ENCODE data around the gene MMP3. TPM values are rescaled to one million over a fixed set of nuclear protein-coding genes. Genes with fewer than 3 reads are reported as not detected.

Gene MMP3
- total and polyA plus RNA-seq, 2 experiments from 2014 or later = 0.68 TPM; not detected in 1

DNA sequence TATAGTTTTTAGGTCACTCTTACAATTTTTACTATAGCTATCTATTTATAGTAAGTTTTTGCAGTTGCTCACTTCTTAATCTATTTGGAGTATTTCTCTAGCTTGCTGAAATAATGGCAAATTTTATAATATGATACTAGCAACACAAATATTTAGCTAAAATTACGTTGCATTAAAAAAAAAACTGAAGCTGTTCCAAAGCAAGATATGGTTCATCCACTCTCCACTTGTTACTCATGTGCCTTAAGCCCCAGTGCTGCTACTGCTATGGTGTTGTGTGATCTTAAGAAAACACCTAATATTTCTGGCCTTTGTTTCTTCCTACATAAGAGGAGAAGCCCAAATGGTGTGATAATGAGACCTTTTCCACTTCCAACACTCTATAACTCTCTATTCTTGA, 479 bp downstream of the MMP3 start:
- TF ChIP-seq POLR2AphosphoS5 (IDR thresholded peaks at IDR 0.05; ENCODE audit: low read depth) (no peak), EZH2 (IDR thresholded peaks at IDR 0.05; ENCODE audit: low read depth, unreplicated experiment) (no peak), REST (IDR thresholded peaks at IDR 0.05; ENCODE audit: unreplicated experiment) (no peak)
- no peaks in the 10 kb centered on the region for H3K27me3 Mint-ChIP-seq (ENCODE audit: insufficient read depth, low read depth, poor library complexity)
- no peak overlapping the region for H3K27ac Mint-ChIP-seq
- H3K36me3 Mint-ChIP-seq (ENCODE audit: low read depth) = no peaks in the 10 kb centered on the region
- 0 out of 2 replicates have a peak, but pooled peaks cover 3% of the 10 kb centered on the region for H3K9me2 ChIP-seq (ENCODE audit: insufficient read depth)
- no peaks in the 10 kb centered on the region for H3K36me3 ChIP-seq (ENCODE audit: insufficient read depth)
- peak overlapping the region; percentile 77; the same call in 1 of the 2 replicates for H2AFZ ChIP-seq
- H3K79me2 ChIP-seq (replicated peaks; ENCODE audit: insufficient read depth) = no peaks in the 10 kb centered on the region
- H3K27me3 ChIP-seq (ENCODE audit: insufficient read depth) = no peaks in the 10 kb centered on the region
- H3K4me1 ChIP-seq (ENCODE audit: insufficient read depth) = no peaks in the 10 kb centered on the region
- no peak overlapping the region for H3K4me2 ChIP-seq
- H3K9me3 Mint-ChIP-seq = no peaks in the 10 kb centered on the region
- peaks cover 8% of the 10 kb centered on the region; the same call in 2 of the 3 replicates for H3K4me1 Mint-ChIP-seq
- no peak overlapping the region for H3K4me3 Mint-ChIP-seq
- no peaks in the 10 kb centered on the region for H4K20me1 ChIP-seq (replicated peaks; ENCODE audit: insufficient read depth)
- no peaks in the 10 kb centered on the region for H3F3A ChIP-seq (replicated peaks; ENCODE audit: low read depth)
- DNase-seq (ENCODE audit: low spot score) (no peak), ATAC-seq (no peak)
- no peak overlapping the region for H3K4me3 ChIP-seq
- H3K27ac ChIP-seq (ENCODE audit: low read depth) = no peak overlapping the region

DNA sequence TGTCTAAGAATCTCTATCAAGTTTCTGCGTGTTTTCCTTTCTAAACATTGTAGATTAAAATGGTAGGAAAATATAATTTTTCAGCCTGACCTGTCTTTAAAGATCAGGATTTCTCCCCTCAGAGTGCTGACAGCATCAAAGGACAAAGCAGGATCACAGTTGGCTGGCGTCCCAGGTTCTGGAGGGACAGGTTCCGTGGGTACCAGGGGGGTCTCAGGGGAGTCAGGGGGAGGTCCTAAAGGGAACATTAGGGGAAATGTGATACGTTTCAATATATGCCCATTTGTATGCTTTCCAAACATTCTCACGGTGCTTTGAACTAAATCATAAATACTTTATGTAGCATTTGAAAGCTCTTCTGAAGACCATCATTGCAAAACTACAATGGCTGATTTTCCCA, 3.4 kb downstream of the MMP3 start:
- DNase-seq (ENCODE audit: low spot score) = no peak
- H3K27ac ChIP-seq (ENCODE audit: low read depth) = no peak overlapping the region
- H3K4me3 ChIP-seq = no peak overlapping the region
- no peaks in the 10 kb centered on the region for H4K20me1 ChIP-seq (replicated peaks; ENCODE audit: insufficient read depth)
- no peaks in the 10 kb centered on the region for H3K27me3 Mint-ChIP-seq (ENCODE audit: insufficient read depth, low read depth, poor library complexity)
- no peak overlapping the region for H3K4me2 ChIP-seq
- no peaks in the 10 kb centered on the region for H3K27me3 ChIP-seq (ENCODE audit: insufficient read depth)
- ATAC-seq = no peak
- H3K9me3 Mint-ChIP-seq = no peaks in the 10 kb centered on the region
- no peaks in the 10 kb centered on the region for H3K36me3 ChIP-seq (ENCODE audit: insufficient read depth)
- H3K4me3 Mint-ChIP-seq = no peak overlapping the region
- H3K36me3 Mint-ChIP-seq (ENCODE audit: low read depth) = no peaks in the 10 kb centered on the region
- no peaks in the 10 kb centered on the region for H3K79me2 ChIP-seq (replicated peaks; ENCODE audit: insufficient read depth)
- peak overlapping the region; percentile 36; the same call in 1 of the 2 replicates for H3K27ac Mint-ChIP-seq
- H2AFZ ChIP-seq = no peak overlapping the region
- peaks cover 18% of the 10 kb centered on the region for H3K4me1 ChIP-seq (ENCODE audit: insufficient read depth)
- TF ChIP-seq REST (IDR thresholded peaks at IDR 0.05; ENCODE audit: unreplicated experiment) (no peak), JUNB (IDR thresholded peaks at IDR 0.05; ENCODE audit: unreplicated experiment) (no peak), ZNF331 (CRISPR knock-in tag; IDR thresholded peaks at IDR 0.05; ENCODE audit: low read depth) (no peak), POLR2AphosphoS5 (IDR thresholded peaks at IDR 0.05; ENCODE audit: low read depth) (no peak), EZH2phosphoT487 (IDR thresholded peaks at IDR 0.05; ENCODE audit: unreplicated experiment) (no peak)
- no peaks in the 10 kb centered on the region for H3F3A ChIP-seq (replicated peaks; ENCODE audit: low read depth)
- 0 out of 2 replicates have a peak, but pooled peaks cover 3% of the 10 kb centered on the region for H3K9me2 ChIP-seq (ENCODE audit: insufficient read depth)
- H3K4me1 Mint-ChIP-seq = peaks cover 29% of the 10 kb centered on the region

Measured in GM23338 (cell line).